RWPE2 (cell line): ENCODE measurements around the gene NEURL1B.

Experiments used
- ATAC-seq: fragments of 200-7000 bp; cut with Tn5 transposase; 3 replicates; pipeline ENCODE4 v1.9.1; 2021; ENCODE audit warnings: low read depth
- DNase-seq: peaks from one replicate; pipeline ENCODE4 v3.0.0-alpha.2; 2020; ENCODE audit warnings: low spot score
- H3K27ac ChIP-seq: fragments of 450-650 bp; 2 replicates; pipeline ENCODE4 v1.5.1; 2017; ENCODE audit warnings: mild to moderate bottlenecking; ENCODE audit not compliant: poor library complexity, severe bottlenecking
- H3K27me3 ChIP-seq: fragments of 250-450 bp; sonication (Bioruptor Pico); 2 replicates; pipeline ENCODE4 v1.5.1; 2021; ENCODE audit warnings: mild to moderate bottlenecking, moderate library complexity; ENCODE audit not compliant: insufficient read depth, poor library complexity, severe bottlenecking
- H3K36me3 ChIP-seq: fragments of 250-450 bp; sonication (Bioruptor Pico); 2 replicates; pipeline ENCODE4 v1.5.1; 2020; ENCODE audit warnings: low read depth, mild to moderate bottlenecking, moderate library complexity
- H3K4me1 ChIP-seq: fragments of 250-450 bp; sonication (Bioruptor Pico); 2 replicates; pipeline ENCODE4 v1.5.1; 2021; ENCODE audit warnings: mild to moderate bottlenecking, moderate library complexity; ENCODE audit not compliant: insufficient read depth, poor library complexity, severe bottlenecking
- H3K4me3 ChIP-seq: fragments of 250-450 bp; sonication (Bioruptor Pico); 2 replicates; pipeline ENCODE4 v1.5.1; 2021; ENCODE audit warnings: mild to moderate bottlenecking, moderate library complexity; ENCODE audit not compliant: severe bottlenecking
- H3K9me3 ChIP-seq: fragments of 250-450 bp; sonication (Bioruptor Pico); 2 replicates; pipeline ENCODE4 v1.5.1; 2021; ENCODE audit warnings: mild to moderate bottlenecking, moderate library complexity; ENCODE audit not compliant: severe bottlenecking
- CTCF ChIP-seq: fragments of 450-650 bp; IDR thresholded peaks from one replicate; pipeline ENCODE4 v1.5.1; 2017; ENCODE audit warnings: mild to moderate bottlenecking, moderate library complexity; ENCODE audit not compliant: poor library complexity, severe bottlenecking

The NEURL1B gene

GRCh38 chr5:172718527-172719114 lies 77.6 kb downstream of the NEURL1B start:
- ATAC-seq: no peak
- no peaks in the 10 kb centered on the region for H3K9me3 ChIP-seq
- DNase-seq: no peak
- H3K36me3 ChIP-seq: no peaks in the 10 kb centered on the region
- H3K27ac ChIP-seq: no peak overlapping the region
- TF ChIP-seq CTCF: no peak
- H3K4me1 ChIP-seq: peaks cover 16% of the 10 kb centered on the region
- H3K4me3 ChIP-seq: no peak overlapping the region
- no peaks in the 10 kb centered on the region for H3K27me3 ChIP-seq

- peaks cover 16% of the 10 kb centered on the region for H3K4me1 ChIP-seq
- H3K4me3 ChIP-seq: no peak overlapping the region
- no peaks in the 10 kb centered on the region for H3K27me3 ChIP-seq
- no peaks in the 10 kb centered on the region for H3K9me3 ChIP-seq
- no peak for TF ChIP-seq CTCF
- DNase-seq (no peak), ATAC-seq (no peak)
- H3K27ac ChIP-seq: no peak overlapping the region
- H3K36me3 ChIP-seq: no peaks in the 10 kb centered on the region
These were observed 78.1 kb downstream of the NEURL1B start for GRCh38 chr5:172719211-172719610.

- peaks cover 3% of the 10 kb centered on the region for H3K4me1 ChIP-seq
- no peaks in the 10 kb centered on the region for H3K36me3 ChIP-seq
- ATAC-seq (no peak), DNase-seq (no peak)
- no peak overlapping the region for H3K27ac ChIP-seq
- H3K9me3 ChIP-seq: no peaks in the 10 kb centered on the region
- no peak for TF ChIP-seq CTCF
- no peak overlapping the region for H3K4me3 ChIP-seq
- no peaks in the 10 kb centered on the region for H3K27me3 ChIP-seq
These were observed 79.6 kb downstream of the NEURL1B start for GRCh38 chr5:172720655-172721054.

DNA sequence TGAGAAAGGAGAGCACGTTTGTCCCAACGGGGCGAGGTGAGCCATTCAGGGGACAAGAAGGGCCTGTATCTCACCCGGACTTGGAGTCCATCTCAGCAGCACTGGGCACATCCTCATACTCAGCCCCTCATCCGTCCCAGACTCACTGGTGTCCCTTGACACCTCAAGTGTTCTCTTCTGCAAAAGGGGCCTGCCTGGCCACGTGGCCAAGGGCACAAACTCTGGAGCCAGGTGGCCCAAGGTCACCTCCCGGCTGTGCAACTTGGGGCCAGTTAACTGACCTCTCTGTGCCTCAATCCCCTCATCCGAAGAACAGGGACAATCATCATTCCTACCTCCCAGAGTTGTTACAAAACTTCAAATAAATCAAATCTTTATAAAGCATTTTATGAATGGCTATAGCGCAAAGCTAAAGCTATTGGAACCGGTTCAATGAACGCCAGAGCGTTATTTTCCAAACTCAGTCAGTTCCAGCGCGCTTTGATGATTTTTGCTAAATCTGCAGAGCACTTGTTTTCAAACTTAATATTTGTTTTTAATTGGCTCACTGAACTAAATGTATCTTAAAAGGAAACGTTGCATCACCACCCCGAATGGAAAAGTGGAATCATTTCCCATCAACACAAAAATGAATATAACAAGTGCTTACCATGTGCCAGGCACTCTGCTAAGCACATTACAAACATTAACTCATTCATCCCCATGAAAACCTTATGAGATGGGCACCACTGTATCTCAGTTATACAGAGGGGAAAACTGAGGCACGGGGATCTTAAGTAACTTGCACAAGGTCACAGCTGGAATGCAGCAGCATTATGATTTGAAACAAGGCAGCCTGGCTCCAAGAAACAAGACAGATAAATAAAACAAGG lies 80.6 kb downstream of the NEURL1B start:
- Histone ChIP-seq H3K36me3 (no peaks in the 10 kb centered on the region), H3K27ac (no peak overlapping the region), H3K4me3 (no peak overlapping the region), H3K4me1 (peaks cover under 1% of the 10 kb centered on the region), H3K27me3 (no peaks in the 10 kb centered on the region), H3K9me3 (no peaks in the 10 kb centered on the region)
- DNase-seq (no peak), ATAC-seq (no peak)
- TF ChIP-seq CTCF: no peak
